ENCODE measurements around the gene PASK.

The PASK gene

DNA sequence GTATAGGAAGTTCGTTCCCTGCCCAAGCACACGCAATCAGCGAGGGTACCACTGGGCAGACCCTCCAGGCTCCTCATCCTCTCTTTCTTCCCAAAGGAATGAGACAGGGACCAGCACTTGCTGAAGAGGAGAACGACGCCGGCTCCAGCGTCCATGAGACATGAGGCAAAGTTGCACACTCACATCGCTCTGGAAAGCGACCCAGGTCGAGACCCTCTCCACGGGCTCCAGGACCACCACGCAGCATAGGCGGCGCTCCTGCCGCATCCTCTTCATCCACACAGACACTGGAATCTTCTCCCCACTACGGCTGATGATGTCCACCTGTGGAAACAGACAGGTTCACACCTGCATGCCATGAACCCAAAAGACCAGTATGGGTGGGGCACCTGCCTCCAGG lies 10.8 kb downstream of the PASK start:
- Histone ChIP-seq H3K4me1 (ENCODE audit: insufficient read depth, poor library complexity, severe bottlenecking) (no peaks in the 10 kb centered on the region), H3K27ac (ENCODE audit: poor library complexity, severe bottlenecking) (no peak overlapping the region), H3K4me3 (ENCODE audit: severe bottlenecking) (no peak overlapping the region), H3K36me3 (ENCODE audit: low read depth) (peaks cover 14% of the 10 kb centered on the region; the same call in 1 of the 2 replicates), H3K9me3 (ENCODE audit: severe bottlenecking) (no peaks in the 10 kb centered on the region), H3K27me3 (ENCODE audit: insufficient read depth, poor library complexity, severe bottlenecking) (no peaks in the 10 kb centered on the region)
- ATAC-seq (ENCODE audit: low read depth) (no peak), DNase-seq (ENCODE audit: low spot score) (no peak)
- TF ChIP-seq, protein P1, sequence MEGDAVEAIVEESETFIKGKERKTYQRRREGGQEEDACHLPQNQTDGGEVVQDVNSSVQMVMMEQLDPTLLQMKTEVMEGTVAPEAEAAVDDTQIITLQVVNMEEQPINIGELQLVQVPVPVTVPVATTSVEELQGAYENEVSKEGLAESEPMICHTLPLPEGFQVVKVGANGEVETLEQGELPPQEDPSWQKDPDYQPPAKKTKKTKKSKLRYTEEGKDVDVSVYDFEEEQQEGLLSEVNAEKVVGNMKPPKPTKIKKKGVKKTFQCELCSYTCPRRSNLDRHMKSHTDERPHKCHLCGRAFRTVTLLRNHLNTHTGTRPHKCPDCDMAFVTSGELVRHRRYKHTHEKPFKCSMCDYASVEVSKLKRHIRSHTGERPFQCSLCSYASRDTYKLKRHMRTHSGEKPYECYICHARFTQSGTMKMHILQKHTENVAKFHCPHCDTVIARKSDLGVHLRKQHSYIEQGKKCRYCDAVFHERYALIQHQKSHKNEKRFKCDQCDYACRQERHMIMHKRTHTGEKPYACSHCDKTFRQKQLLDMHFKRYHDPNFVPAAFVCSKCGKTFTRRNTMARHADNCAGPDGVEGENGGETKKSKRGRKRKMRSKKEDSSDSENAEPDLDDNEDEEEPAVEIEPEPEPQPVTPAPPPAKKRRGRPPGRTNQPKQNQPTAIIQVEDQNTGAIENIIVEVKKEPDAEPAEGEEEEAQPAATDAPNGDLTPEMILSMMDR (IDR thresholded peaks at IDR 0.05; ENCODE audit: poor library complexity, severe bottlenecking) = no peak

DNA sequence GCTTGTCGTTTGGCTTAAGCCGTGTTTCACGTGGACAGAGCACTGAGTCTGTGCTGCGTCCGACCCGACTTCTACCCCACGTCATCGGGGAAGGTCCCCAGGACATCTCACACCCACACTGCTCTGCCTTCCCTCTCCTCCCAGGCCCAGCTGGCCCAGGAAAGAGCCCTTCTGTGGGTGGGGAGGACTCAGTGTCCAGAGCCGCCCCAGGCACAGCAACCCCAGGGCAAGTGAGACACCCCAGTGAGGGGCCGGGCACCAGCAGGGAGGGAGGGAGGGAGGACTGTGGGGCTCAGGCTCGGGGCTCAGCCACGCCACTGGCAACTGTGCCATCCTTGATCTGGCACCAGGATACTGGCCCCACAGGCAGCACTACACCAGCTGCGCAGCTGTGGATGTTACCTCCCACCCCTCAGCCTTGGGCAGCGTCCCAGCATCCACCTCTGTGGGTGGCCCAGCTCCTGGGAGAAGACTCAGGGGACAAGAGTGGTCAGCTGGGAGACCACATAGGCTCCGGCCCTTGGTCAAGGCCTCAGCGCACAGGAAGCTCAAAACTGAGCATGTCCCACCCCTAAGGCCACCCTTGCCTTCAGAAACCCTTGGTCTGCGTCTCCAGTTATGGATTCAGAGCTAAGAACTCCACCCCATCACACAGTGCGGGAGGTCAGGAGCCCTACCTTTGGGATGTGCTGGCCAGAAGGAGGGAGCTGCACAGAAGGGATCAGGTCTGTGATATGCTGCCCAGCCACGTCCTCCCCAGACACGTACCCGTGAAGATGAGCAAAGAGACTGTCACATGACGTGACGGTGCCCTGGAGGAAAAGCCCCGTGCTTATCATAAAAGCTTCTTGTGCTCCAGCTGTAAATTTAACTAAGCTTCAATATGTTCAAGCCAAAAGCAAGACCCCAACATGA lies 11.7 kb downstream of the PASK start:
- H3K4me3 ChIP-seq (ENCODE audit: severe bottlenecking) = no peak overlapping the region
- DNase-seq (ENCODE audit: low spot score) (no peak), ATAC-seq (ENCODE audit: low read depth) (no peak)
- no peak overlapping the region for H3K27ac ChIP-seq (ENCODE audit: poor library complexity, severe bottlenecking)
- peaks cover 14% of the 10 kb centered on the region; the same call in 1 of the 2 replicates for H3K36me3 ChIP-seq (ENCODE audit: low read depth)
- TF ChIP-seq, protein P1 (IDR thresholded peaks at IDR 0.05; ENCODE audit: poor library complexity, severe bottlenecking) = no peak
- H3K9me3 ChIP-seq (ENCODE audit: severe bottlenecking) = no peaks in the 10 kb centered on the region
- no peaks in the 10 kb centered on the region for H3K4me1 ChIP-seq (ENCODE audit: insufficient read depth, poor library complexity, severe bottlenecking)
- no peaks in the 10 kb centered on the region for H3K27me3 ChIP-seq (ENCODE audit: insufficient read depth, poor library complexity, severe bottlenecking)

DNA sequence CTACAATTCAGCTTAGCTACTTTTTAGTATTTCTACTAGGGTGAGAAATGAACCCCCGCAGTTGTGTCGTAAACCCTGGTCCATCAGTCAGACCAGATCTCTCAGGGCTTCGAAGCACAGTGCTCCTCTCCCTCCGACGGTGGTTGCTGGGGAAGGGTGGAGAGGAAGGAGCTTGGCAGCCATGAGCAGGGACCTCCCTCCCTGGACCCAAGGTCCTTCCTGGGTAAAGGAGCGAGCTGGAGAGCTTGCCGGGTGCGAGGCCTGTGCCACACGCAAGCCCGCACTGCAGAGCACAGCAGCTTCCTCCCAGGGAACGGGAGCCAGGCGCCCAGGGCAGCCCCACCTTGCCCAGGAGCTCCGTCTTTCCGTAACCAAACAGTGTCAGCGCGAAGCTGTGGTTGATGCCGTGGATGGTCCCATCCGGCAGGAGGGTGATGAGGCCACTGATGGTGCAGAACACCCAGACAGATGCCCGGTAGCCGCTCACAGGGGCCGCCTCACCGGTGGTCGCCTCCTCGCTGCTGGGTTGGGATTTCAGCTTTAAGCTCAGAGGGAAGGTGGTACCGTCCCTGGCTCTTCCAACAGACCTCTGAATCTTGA lies 12.5 kb downstream of the PASK start:
- Histone ChIP-seq H3K36me3 (ENCODE audit: low read depth) (peaks cover 14% of the 10 kb centered on the region; the same call in 1 of the 2 replicates), H3K4me3 (ENCODE audit: severe bottlenecking) (no peak overlapping the region), H3K27ac (ENCODE audit: poor library complexity, severe bottlenecking) (no peak overlapping the region), H3K27me3 (ENCODE audit: insufficient read depth, poor library complexity, severe bottlenecking) (no peaks in the 10 kb centered on the region), H3K9me3 (ENCODE audit: severe bottlenecking) (no peaks in the 10 kb centered on the region), H3K4me1 (ENCODE audit: insufficient read depth, poor library complexity, severe bottlenecking) (no peaks in the 10 kb centered on the region)
- TF ChIP-seq, protein P1 (IDR thresholded peaks at IDR 0.05; ENCODE audit: poor library complexity, severe bottlenecking) = no peak
- DNase-seq (ENCODE audit: low spot score) = no peak
- ATAC-seq (ENCODE audit: low read depth) = no peak

DNA sequence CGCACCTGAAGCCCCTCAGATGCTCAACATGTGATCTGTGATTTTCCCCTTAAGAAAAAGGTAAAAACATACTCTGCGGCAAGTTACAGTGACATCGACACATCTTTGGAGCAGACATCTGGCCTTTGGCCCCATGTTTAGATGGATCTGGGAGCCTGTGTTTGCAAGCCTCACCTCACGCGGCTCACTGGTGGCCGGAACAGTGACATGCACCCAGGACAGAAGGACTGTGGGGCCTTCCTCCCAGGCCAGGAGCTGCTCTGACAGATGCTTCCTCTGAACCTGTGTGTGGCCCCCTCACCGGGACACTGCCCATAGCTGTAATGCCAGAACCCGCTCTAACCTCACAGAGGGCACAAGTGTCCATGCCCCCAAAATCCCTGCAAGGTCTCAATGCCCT lies 13.1 kb downstream of the PASK start:
- ATAC-seq (ENCODE audit: low read depth) = no peak
- Histone ChIP-seq H3K27ac (ENCODE audit: poor library complexity, severe bottlenecking) (no peak overlapping the region), H3K4me1 (ENCODE audit: insufficient read depth, poor library complexity, severe bottlenecking) (no peaks in the 10 kb centered on the region), H3K36me3 (ENCODE audit: low read depth) (peaks cover 14% of the 10 kb centered on the region; the same call in 1 of the 2 replicates), H3K4me3 (ENCODE audit: severe bottlenecking) (no peak overlapping the region), H3K9me3 (ENCODE audit: severe bottlenecking) (no peaks in the 10 kb centered on the region), H3K27me3 (ENCODE audit: insufficient read depth, poor library complexity, severe bottlenecking) (no peaks in the 10 kb centered on the region)
- DNase-seq (ENCODE audit: low spot score) = no peak
- TF ChIP-seq, protein P1 (IDR thresholded peaks at IDR 0.05; ENCODE audit: poor library complexity, severe bottlenecking) = no peak
